K562 (cell line): ENCODE results near the gene ECSIT. TPM values are rescaled to one million over a fixed set of nuclear protein-coding genes. Genes with fewer than 3 reads are reported as not detected.
A peak's percentile ranks its signal among the peaks of the same experiment; 100 is the strongest.

Experiments
- ATAC-seq: fragments of 200-7000 bp; cut with Tn5 transposase; 3 replicates; pipeline ENCODE4 v1.9.1; 2020; ENCODE audit warnings: moderate library complexity
- BruUV-seq: library from RNA; stranded (reverse); fragments of 400-500 nt; replicated peaks from 2 replicates; lab custom pipeline; 2021; lab: Mats Ljungman, UMichigan
- CTCF ChIA-PET: fragments of 300-600 bp; formaldehyde crosslinking; extraction: SDS; loops from one replicate; lab custom pipeline; 2021; ENCODE audit warnings: low intra/inter-chr PET ratio; lab: Yijun Ruan, JAX
- POLR2A ChIA-PET: fragments of 300-600, 350-650 bp; sonication (Branson Sonifier 250); formaldehyde crosslinking; extraction: SDS; loops from one replicate; lab custom pipeline; 2021; ENCODE audit warnings: antibody characterized with exemption, inconsistent platforms; lab: Yijun Ruan, JAX
- DNase-seq, 4 experiments: peaks; one replicate each; pipeline versions ENCODE4 v3.0.0 to v3.0.0-alpha.2; 2011 to 2018; ENCODE audit warnings: low spot score in 3 of 4, mixed read lengths in 3 of 4; ENCODE audit errors: extremely low read depth in 1 of 4
- FAIRE-seq: peaks from 2 replicates; lab custom pipeline; 2011; peaks lifted over from hg19 to GRCh38; lab: Jason Lieb, UNC
- H2AFZ ChIP-seq: 2 replicates; pipeline ENCODE4 v1.6.0; 2011; ENCODE audit warnings: low read depth, low read length, control low read depth, inconsistent platforms
- H3K27ac ChIP-seq: fragments of 200-600 bp; 3 replicates; pipeline ENCODE4 v1.8.0; 2011; ENCODE audit warnings: low read depth, mild to moderate bottlenecking, control low read depth, inconsistent platforms, low read length, moderate library complexity, mixed read lengths; ENCODE audit errors: extremely low read depth
- H3K27me3 ChIP-seq, 2 experiments: fragments of 300-600 bp in 1 of 2; 2 replicates in 1 of 2; 3 replicates in 1 of 2; pipeline versions ENCODE4 v1.6.0 to v1.8.0; 2011; ENCODE audit warnings: inconsistent platforms in 2 of 2, low read length in 2 of 2, mild to moderate bottlenecking in 1 of 2, mixed read lengths in 1 of 2, moderate library complexity in 1 of 2; ENCODE audit not compliant: control insufficient read depth in 2 of 2, insufficient read depth in 2 of 2
- H3K36me3 ChIP-seq: fragments of 300-600 bp; 3 replicates; pipeline ENCODE4 v1.8.0; 2011; ENCODE audit warnings: mild to moderate bottlenecking, low read length, inconsistent platforms; ENCODE audit not compliant: control insufficient read depth, insufficient read depth
- H3K4me1 ChIP-seq, 2 experiments: fragments of 200-600 bp in 1 of 2; replicated peaks in 1 of 2; 2 replicates in 1 of 2; 3 replicates in 1 of 2; pipeline versions ENCODE4 v1.5.1 to v1.8.0; 2011; ENCODE audit warnings: inconsistent platforms in 2 of 2, low read length in 2 of 2, mild to moderate bottlenecking in 1 of 2, mixed read lengths in 1 of 2, moderate library complexity in 1 of 2; ENCODE audit not compliant: control insufficient read depth in 2 of 2, insufficient read depth in 2 of 2
- H3K4me2 ChIP-seq: 2 replicates; pipeline ENCODE4 v1.6.1; 2011; ENCODE audit warnings: low read length, control low read depth, inconsistent platforms, mixed read lengths; ENCODE audit not compliant: insufficient read depth
- H3K4me3 ChIP-seq: fragments of 200-600 bp; sonication (generic), shearing (Covaris generic); 2 replicates; pipeline ENCODE4 v1.5.1; 2016; ENCODE audit warnings: control low read depth, inconsistent platforms
- H3K79me2 ChIP-seq: fragments of 200-600 bp; 3 replicates; pipeline ENCODE4 v1.8.0; 2011; ENCODE audit warnings: low read length, inconsistent platforms; ENCODE audit not compliant: control insufficient read depth, insufficient read depth
- H3K9ac ChIP-seq, 2 experiments: 2 replicates each; pipeline versions ENCODE4 v1.6.0 to v1.6.1; 2011; ENCODE audit warnings: low read depth in 2 of 2, low read length in 2 of 2, control low read depth in 1 of 2, inconsistent platforms in 1 of 2, mild to moderate bottlenecking in 1 of 2, mixed read lengths in 1 of 2; ENCODE audit not compliant: insufficient read depth in 1 of 2
- H3K9me1 ChIP-seq: one replicate; pipeline ENCODE4 v1.6.0; 2011; ENCODE audit warnings: inconsistent platforms, mild to moderate bottlenecking, low read length, moderate library complexity; ENCODE audit not compliant: control insufficient read depth, insufficient read depth
- H3K9me3 ChIP-seq: replicated peaks from 2 replicates; pipeline ENCODE4 v1.5.1; 2011; ENCODE audit warnings: low read depth, low read length, inconsistent platforms; ENCODE audit not compliant: control insufficient read depth, insufficient read depth
- H4K20me1 ChIP-seq: replicated peaks from 2 replicates; pipeline ENCODE4 v1.6.1; 2011; ENCODE audit warnings: low read length, inconsistent platforms, mixed read lengths; ENCODE audit not compliant: control insufficient read depth, insufficient read depth
- BHLHE40 ChIP-seq: IDR thresholded peaks from 2 replicates; pipeline ENCODE4 v1.6.1; 2011; ENCODE audit warnings: low read length, improper control_type of control experiment
- EHMT2 ChIP-seq: fragments of 450-650 bp; IDR thresholded peaks from 2 replicates; pipeline ENCODE4 v1.6.1; 2018; ENCODE audit warnings: antibody characterized with exemption
- HDAC2 ChIP-seq: fragments of 450-650 bp; IDR thresholded peaks from 2 replicates; pipeline ENCODE4 v1.6.1; 2016; ENCODE audit warnings: mild to moderate bottlenecking
- KAT2B ChIP-seq: IDR thresholded peaks from one replicate; pipeline ENCODE4 v1.6.1; 2012; ENCODE audit warnings: low read depth, mild to moderate bottlenecking, control low read depth, inconsistent platforms, low read length, moderate library complexity
- KDM1A ChIP-seq, 2 experiments: fragments of 450-650 bp; IDR thresholded peaks; 2 replicates each; pipeline ENCODE4 v1.6.1; 2016; ENCODE audit warnings: mild to moderate bottlenecking in 2 of 2
- NUFIP1 ChIP-seq: fragments of 450-650 bp; IDR thresholded peaks from 2 replicates; pipeline ENCODE4 v1.6.1; 2018; ENCODE audit not compliant: partially characterized antibody
- RCOR1 ChIP-seq, 2 experiments: IDR thresholded peaks; 2 replicates each; pipeline ENCODE4 v1.6.1; 2012; ENCODE audit warnings: low read depth in 2 of 2, low read length in 2 of 2, borderline replicate concordance in 1 of 2, improper control_type of control experiment in 1 of 2
- SMARCA5 ChIP-seq: fragments of 450-650 bp; IDR thresholded peaks from 2 replicates; pipeline ENCODE4 v1.6.1; 2016
- SMC3 ChIP-seq: conservative IDR thresholded peaks from 2 replicates; pipeline ENCODE4 v1.6.1; 2011; ENCODE audit warnings: low read depth, low read length, improper control_type of control experiment; ENCODE audit not compliant: insufficient read depth
- TOE1 ChIP-seq, 2 experiments: fragments of 450-650 bp in 1 of 2; sonication (generic) in 1 of 2; formaldehyde crosslinking in 1 of 2; IDR thresholded peaks; 2 replicates each; pipeline versions ENCODE4 v1.7.1 to v1.8.0; 2016 to 2022; ENCODE audit warnings: borderline replicate concordance in 2 of 2, mild to moderate bottlenecking in 2 of 2, antibody characterized with exemption in 1 of 2, inconsistent platforms in 1 of 2, low read depth in 1 of 2, missing genetic modification reagents in 1 of 2, moderate library complexity in 1 of 2
- ZFP36 ChIP-seq: fragments of 150-350 bp; IDR thresholded peaks from 2 replicates; pipeline ENCODE4 v1.6.1; 2018; ENCODE audit warnings: low read length, low read depth; ENCODE audit not compliant: partially characterized antibody
- ZKSCAN3 ChIP-seq: fragments of 250-450 bp; sonication (Bioruptor Pico); IDR thresholded peaks from 2 replicates; pipeline ENCODE4 v1.4.0; 2020
- ZNF121 ChIP-seq: sonication (generic); formaldehyde crosslinking; conservative IDR thresholded peaks from 2 replicates; pipeline ENCODE4 v1.8.0; 2022; ENCODE audit warnings: missing genetic modification reagents
- ZNF212 ChIP-seq: fragments of 450-650 bp; formaldehyde crosslinking; IDR thresholded peaks from 2 replicates; pipeline ENCODE4 v1.4.0; 2020; ENCODE audit warnings: mild to moderate bottlenecking
- ZNF239 ChIP-seq: fragments of 250-450 bp; sonication (Bioruptor Pico); IDR thresholded peaks from 2 replicates; pipeline ENCODE4 v1.4.0; 2020; ENCODE audit warnings: mild to moderate bottlenecking
- ZNF75A ChIP-seq: fragments of 450-650 bp; formaldehyde crosslinking; IDR thresholded peaks from 2 replicates; pipeline ENCODE4 v1.4.0; 2020; ENCODE audit warnings: mild to moderate bottlenecking
- WGBS: fragments of 100-300 bp; shearing (Covaris generic); methylation state at CpG from one replicate; pipeline ENCODE4 v1.1.6; 2016; ENCODE audit warnings: low coverage, mixed read lengths; ENCODE audit not compliant: insufficient coverage; ENCODE audit errors: missing lambda C conversion rate; 5-methylcytosine and 5-hydroxymethylcytosine counted together
- in situ Hi-C: fragments of 300-500 bp; cut with MboI; formaldehyde crosslinking; loops from 4 replicates; pipeline ENCODE4 v1.15.0; 2018; ENCODE audit warnings: inconsistent platforms, mixed read lengths
- intact Hi-C: fragments of 100-400 bp; cut with micrococcal nuclease; formaldehyde crosslinking; loops from 2 replicates; pipeline ENCODE4 v1.14.2; 2022
- polyA plus RNA-seq, 8 experiments: library from polyadenylated mRNA; depleted of rRNA in 4 of 8; stranded (reverse) in 5 of 8; unstranded in 3 of 8; fragments of >200 nt; fragmentation: Nextera tagmentation in 2 of 8; fragmentation: Illumina TruSeq in 1 of 8; extraction: Ambion mirVana in 2 of 8; extraction: Trizol in 1 of 8; gene quantifications; 2 replicates each; pipeline versions ENCODE4 v1.2.1 to v1.2.3, GENCODE V29; 2011 to 2014; ENCODE audit warnings: inconsistent platforms in 1 of 8, missing spikeins in 1 of 8
- total RNA-seq, 7 experiments: library from RNA; depleted of rRNA in 6 of 7; stranded (reverse); fragments of >200 nt in 6 of 7; fragmentation: Illumina TruSeq in 2 of 7; extraction: Trizol in 2 of 7; gene quantifications; 2 replicates each; pipeline versions ENCODE4 v1.2.1 to v1.2.3, GENCODE V29; 2011 to 2021; ENCODE audit warnings: low replicate concordance in 1 of 7
- TF ChIP-seq, protein P1 (sequence below): fragments of 200-800 bp; sonication (Bioruptor generic); IDR thresholded peaks from 2 replicates; pipeline ENCODE4 v1.6.1; 2017; ENCODE audit warnings: missing genetic modification characterization, missing compliant biosample characterization
- TF ChIP-seq, protein P2 (sequence below), 3 experiments: fragments of 200-800 bp in 1 of 3; sonication (Bioruptor generic) in 1 of 3; sonication (generic) in 1 of 3; formaldehyde crosslinking in 1 of 3; IDR thresholded peaks; 2 replicates each; pipeline versions ENCODE4 v1.6.1 to v1.8.0; 2016 to 2022; ENCODE audit warnings: mild to moderate bottlenecking in 2 of 3, missing compliant biosample characterization in 2 of 3, missing genetic modification characterization in 2 of 3, missing genetic modification reagents in 1 of 3

The ECSIT gene
- total and polyA plus RNA-seq, 9 of the 15 experiments (the other 6 are each of a cell fraction or from before 2014, with no cell fraction given), result 1.1 to 82.5 (median 43.9) TPM

DNA sequence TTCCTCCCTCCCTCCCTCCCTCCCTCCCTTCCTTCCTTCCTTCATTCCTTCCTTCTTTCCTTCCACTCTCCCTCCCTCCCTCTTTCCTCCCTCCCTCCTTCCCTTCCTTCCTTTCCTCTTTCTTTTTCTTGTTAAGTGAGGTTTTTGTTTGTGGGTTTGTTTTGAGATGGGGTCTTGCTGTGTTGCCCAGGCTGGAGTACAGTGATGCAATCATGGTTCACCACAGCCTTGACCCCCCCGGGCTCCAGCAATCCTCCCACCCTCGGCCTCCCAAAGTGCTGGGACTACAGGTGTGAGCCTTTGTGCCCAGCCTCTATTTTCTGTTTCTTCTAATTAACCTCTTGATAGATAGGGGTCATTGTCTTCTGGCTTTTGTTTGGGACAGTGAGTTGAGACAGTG, 67.5 kb downstream of the ECSIT start (continued):
- TF ChIP-seq ZKSCAN3 (CRISPR knock-in tag) (no peak), ZNF75A (CRISPR knock-in tag) (no peak), BHLHE40 (no peak), ZNF121 (CRISPR knock-in tag) (peak; percentile 67), ZNF212 (CRISPR knock-in tag) (no peak), EHMT2 (no peak)

DNA sequence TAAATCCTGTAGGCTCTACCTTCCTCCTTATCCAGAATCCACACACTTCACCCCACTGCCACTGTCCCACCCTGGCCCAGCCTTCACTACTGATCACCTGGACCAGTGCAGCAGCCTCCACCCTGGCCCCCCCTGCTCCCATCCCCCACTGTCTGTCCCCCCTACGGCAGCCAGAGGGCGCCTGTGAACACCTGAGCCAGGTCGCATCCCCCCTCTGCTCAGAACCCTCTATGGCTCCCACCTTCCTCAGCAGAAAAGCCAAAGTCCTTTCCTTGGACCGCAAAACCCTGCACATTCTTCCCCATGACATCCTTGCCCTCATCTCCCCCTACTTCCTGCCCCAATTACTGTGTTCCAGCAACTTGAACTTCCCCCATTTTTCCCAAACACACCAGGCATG, 68.7 kb downstream of the ECSIT start:
- intact Hi-C loops, result no loop called here
- Histone ChIP-seq H3K27me3 (peaks cover 0 to 24% of the 10 kb centered on the region in 2 experiments; a peak in 3 of 5 replicates), H2AFZ (no peak overlapping the region), H3K9me3 (no peaks in the 10 kb centered on the region), H3K4me3 (no peak overlapping the region), H3K4me1 (peaks cover 0 to 20% of the 10 kb centered on the region in 2 experiments; a peak in 3 of 5 replicates), H3K79me2 (no peaks in the 10 kb centered on the region), H3K27ac (no peak overlapping the region), H3K9me1 (no peaks in the 10 kb centered on the region), H4K20me1 (0 out of 2 replicates have a peak, but pooled peaks cover 4% of the 10 kb centered on the region), H3K9ac (no peak overlapping the region), H3K36me3 (no peaks in the 10 kb centered on the region), H3K4me2 (no peak overlapping the region)
- ChIA-PET CTCF (interaction anchor here (1.0 kb wide), 1 partner anchor 22 kb away, joined by 3 read pairs; no protein-coding TSS in a partner anchor), POLR2A (no interaction called here)
- FAIRE-seq, result no peak
- WGBS, result 0% methylated on average over 2 of the region's 4 CpGs
- peak; percentile 64 for ATAC-seq
- DNase-seq, result peak in 3 of 4 experiments; percentile 56 to 64 (median 63)
- in situ Hi-C loops, result no loop called here
- BruUV-seq, result no TSS peak
- TF ChIP-seq, protein P1, sequence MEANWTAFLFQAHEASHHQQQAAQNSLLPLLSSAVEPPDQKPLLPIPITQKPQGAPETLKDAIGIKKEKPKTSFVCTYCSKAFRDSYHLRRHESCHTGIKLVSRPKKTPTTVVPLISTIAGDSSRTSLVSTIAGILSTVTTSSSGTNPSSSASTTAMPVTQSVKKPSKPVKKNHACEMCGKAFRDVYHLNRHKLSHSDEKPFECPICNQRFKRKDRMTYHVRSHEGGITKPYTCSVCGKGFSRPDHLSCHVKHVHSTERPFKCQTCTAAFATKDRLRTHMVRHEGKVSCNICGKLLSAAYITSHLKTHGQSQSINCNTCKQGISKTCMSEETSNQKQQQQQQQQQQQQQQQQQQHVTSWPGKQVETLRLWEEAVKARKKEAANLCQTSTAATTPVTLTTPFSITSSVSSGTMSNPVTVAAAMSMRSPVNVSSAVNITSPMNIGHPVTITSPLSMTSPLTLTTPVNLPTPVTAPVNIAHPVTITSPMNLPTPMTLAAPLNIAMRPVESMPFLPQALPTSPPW (CRISPR knock-in tag), result peak; percentile 89
- TF ChIP-seq HDAC2 (peak; percentile 52; the same call in 1 of the 2 replicates), SMC3 (0 out of 2 replicates have a peak, but pooled peaks have one; percentile 19), TOE1 (IDR thresholded peaks at IDR 0.05; ENCODE audit: borderline replicate concordance) (peak; percentile 30; the same call in 1 of the 2 replicates), TOE1 (CRISPR knock-in tag; IDR thresholded peaks at IDR 0.05; ENCODE audit: borderline replicate concordance, low read depth) (no peak), KDM1A (IDR thresholded peaks at IDR 0.05) (peak; percentile 84 to 91), ZNF239 (CRISPR knock-in tag) (no peak), SMARCA5 (peak; percentile 88), KAT2B (no peak), ZFP36 (peak; percentile 91), RCOR1 (IDR thresholded peaks at IDR 0.05; ENCODE audit: borderline replicate concordance in 1 of 2, low read depth in 2 of 2, low read length in 2 of 2) (peak in 1 of 2 experiments; percentile 82; a peak in 3 of 4 replicates), NUFIP1 (no peak)
- TF ChIP-seq, protein P2, sequence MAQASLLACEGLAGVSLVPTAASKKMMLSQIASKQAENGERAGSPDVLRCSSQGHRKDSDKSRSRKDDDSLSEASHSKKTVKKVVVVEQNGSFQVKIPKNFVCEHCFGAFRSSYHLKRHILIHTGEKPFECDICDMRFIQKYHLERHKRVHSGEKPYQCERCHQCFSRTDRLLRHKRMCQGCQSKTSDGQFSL (CRISPR knock-in tag; IDR thresholded peaks at IDR 0.05), result peak; percentile 87
- TF ChIP-seq, protein P2 (tag; IDR thresholded peaks at IDR 0.05), result peak in 1 of 2 experiments; percentile 66; a peak in 2 of 4 replicates
